ENCODE data around the gene ALPK1. TPM values are rescaled to one million over a fixed set of nuclear protein-coding genes. Genes with fewer than 3 reads are reported as not detected.

Gene ALPK1
- polyA plus RNA-seq, 1 of the 3 experiments (the other 2 are of a cell fraction): 2.8 TPM

DNA sequence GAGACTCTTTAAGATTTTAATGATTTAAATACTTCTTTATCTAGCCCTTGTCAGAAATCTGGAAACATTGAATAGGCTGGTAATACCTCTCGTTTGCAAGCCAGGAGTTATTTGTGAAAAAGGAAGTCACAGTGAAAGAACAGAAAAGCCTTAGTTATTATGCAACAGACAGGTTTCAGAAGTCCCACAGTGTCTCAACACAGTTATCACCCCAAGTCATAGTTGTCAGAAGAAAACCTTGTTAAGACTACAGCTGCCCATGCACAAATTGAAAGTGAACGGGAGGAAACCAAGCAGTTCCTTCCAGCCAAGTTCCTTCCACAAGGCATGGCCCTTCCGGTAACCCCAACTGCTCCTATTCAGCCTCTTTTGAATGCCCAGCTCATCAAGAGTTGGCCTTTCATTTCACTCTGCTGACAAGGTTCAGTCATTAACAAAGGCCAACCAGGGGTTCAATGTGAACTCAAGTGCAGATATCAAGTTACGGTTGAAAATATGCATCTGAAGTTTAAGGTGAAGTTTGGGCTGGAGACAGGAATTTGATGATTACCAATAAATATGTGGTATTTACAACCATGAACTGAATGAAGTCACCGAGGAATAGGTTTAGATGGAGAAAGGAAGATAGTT is 15.6 kb downstream of the ALPK1 start:
- no peak overlapping the region for H3K9ac ChIP-seq
- H3K4me3 ChIP-seq (ENCODE audit: low read depth in 2 of 2, low read length in 1 of 2): no peak overlapping the region
- no peaks in the 10 kb centered on the region for H3K79me2 ChIP-seq (ENCODE audit: insufficient read depth)
- H3K36me3 ChIP-seq (replicated peaks in 1 of 2; ENCODE audit: control insufficient read depth in 1 of 2, insufficient read depth in 2 of 2, low read length in 1 of 2): no peaks in the 10 kb centered on the region
- no peak overlapping the region for H3K27ac ChIP-seq (ENCODE audit: low read depth in 2 of 2, low read length in 1 of 2)
- TF ChIP-seq, protein P1, sequence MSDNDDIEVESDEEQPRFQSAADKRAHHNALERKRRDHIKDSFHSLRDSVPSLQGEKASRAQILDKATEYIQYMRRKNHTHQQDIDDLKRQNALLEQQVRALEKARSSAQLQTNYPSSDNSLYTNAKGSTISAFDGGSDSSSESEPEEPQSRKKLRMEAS (IDR thresholded peaks at IDR 0.05; ENCODE audit: low read depth): no peak
- H3K4me1 ChIP-seq (ENCODE audit: control insufficient read depth in 1 of 2, insufficient read depth in 2 of 2, low read depth in 1 of 2, low read length in 1 of 2): no peaks in the 10 kb centered on the region
- ChIA-PET POLR2A (no interaction called here), CTCF (interaction anchor here (1.0 kb wide), 1 partner anchor 12 kb away, joined by 3 read pairs; no protein-coding TSS in a partner anchor)
- H3K9me2 ChIP-seq: no peaks in the 10 kb centered on the region
- no peaks in the 10 kb centered on the region for H3K27me3 ChIP-seq (ENCODE audit: insufficient read depth)
- H3K4me2 ChIP-seq: no peak overlapping the region
- H2AFZ ChIP-seq (ENCODE audit: low read depth): no peak overlapping the region
- H3K9me3 ChIP-seq: no peaks in the 10 kb centered on the region
- no peaks in the 10 kb centered on the region for H3F3A ChIP-seq (replicated peaks; ENCODE audit: insufficient read depth)
- H4K20me1 ChIP-seq (ENCODE audit: insufficient read depth): no peaks in the 10 kb centered on the region
- 86% methylated on average over 5 of the region's 5 CpGs for WGBS (ENCODE audit: low lambda C conversion rate)
- no peak for DNase-seq

DNA sequence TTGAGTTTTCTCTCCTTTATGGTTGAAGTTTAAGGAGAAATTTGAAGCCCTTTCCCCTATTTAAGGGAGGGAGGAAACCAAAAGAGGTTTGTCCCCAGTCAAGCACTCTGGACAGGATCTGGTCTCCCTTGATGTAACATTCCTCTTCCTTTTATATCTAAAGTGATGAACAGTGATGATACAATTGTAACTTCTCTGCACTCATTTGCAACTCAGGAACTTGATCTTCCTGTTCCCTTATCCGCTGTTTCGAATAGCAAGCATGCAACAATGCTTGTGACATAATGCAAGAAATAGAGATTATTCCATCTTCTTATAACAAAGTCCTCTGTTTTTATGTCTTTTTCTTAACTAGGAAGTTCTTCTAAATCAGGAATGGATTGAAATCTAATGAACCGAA is 18.3 kb downstream of the ALPK1 start:
- H3K79me2 ChIP-seq (ENCODE audit: insufficient read depth): no peaks in the 10 kb centered on the region
- TF ChIP-seq TCF12 (IDR thresholded peaks at IDR 0.05) (no peak), POLR2AphosphoS5 (IDR thresholded peaks at IDR 0.05; ENCODE audit: low read depth, low read length) (no peak), CHD2 (IDR thresholded peaks at IDR 0.05; ENCODE audit: low read length, partially characterized antibody) (no peak), FOSL2 (IDR thresholded peaks at IDR 0.05; ENCODE audit: borderline replicate concordance, low read depth) (no peak), EP300 (IDR thresholded peaks at IDR 0.05; ENCODE audit: borderline replicate concordance in 1 of 2, low read depth in 1 of 2, low read length in 1 of 2) (no peak), RXRA (IDR thresholded peaks at IDR 0.05; ENCODE audit: borderline replicate concordance, low read depth) (no peak), SMC3 (IDR thresholded peaks at IDR 0.05; ENCODE audit: low read depth, low read length) (no peak), EZH2phosphoT487 (IDR thresholded peaks at IDR 0.05; ENCODE audit: borderline replicate concordance, low read depth) (no peak), NRF1 (IDR thresholded peaks at IDR 0.05; ENCODE audit: low read depth, low read length) (no peak), RFX5 (IDR thresholded peaks at IDR 0.05; ENCODE audit: low read length) (no peak), TAF1 (IDR thresholded peaks at IDR 0.05; ENCODE audit: borderline replicate concordance, low read depth, low read length) (no peak), MEF2A (IDR thresholded peaks at IDR 0.05; ENCODE audit: borderline replicate concordance, low read depth) (no peak), SIN3A (IDR thresholded peaks at IDR 0.05; ENCODE audit: borderline replicate concordance, low read depth, low read length) (no peak)
- TF ChIP-seq, protein P2, sequence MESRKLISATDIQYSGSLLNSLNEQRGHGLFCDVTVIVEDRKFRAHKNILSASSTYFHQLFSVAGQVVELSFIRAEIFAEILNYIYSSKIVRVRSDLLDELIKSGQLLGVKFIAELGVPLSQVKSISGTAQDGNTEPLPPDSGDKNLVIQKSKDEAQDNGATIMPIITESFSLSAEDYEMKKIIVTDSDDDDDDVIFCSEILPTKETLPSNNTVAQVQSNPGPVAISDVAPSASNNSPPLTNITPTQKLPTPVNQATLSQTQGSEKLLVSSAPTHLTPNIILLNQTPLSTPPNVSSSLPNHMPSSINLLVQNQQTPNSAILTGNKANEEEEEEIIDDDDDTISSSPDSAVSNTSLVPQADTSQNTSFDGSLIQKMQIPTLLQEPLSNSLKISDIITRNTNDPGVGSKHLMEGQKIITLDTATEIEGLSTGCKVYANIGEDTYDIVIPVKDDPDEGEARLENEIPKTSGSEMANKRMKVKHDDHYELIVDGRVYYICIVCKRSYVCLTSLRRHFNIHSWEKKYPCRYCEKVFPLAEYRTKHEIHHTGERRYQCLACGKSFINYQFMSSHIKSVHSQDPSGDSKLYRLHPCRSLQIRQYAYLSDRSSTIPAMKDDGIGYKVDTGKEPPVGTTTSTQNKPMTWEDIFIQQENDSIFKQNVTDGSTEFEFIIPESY (IDR thresholded peaks at IDR 0.05; ENCODE audit: borderline replicate concordance, low read depth): no peak
- TF ChIP-seq, protein P3, sequence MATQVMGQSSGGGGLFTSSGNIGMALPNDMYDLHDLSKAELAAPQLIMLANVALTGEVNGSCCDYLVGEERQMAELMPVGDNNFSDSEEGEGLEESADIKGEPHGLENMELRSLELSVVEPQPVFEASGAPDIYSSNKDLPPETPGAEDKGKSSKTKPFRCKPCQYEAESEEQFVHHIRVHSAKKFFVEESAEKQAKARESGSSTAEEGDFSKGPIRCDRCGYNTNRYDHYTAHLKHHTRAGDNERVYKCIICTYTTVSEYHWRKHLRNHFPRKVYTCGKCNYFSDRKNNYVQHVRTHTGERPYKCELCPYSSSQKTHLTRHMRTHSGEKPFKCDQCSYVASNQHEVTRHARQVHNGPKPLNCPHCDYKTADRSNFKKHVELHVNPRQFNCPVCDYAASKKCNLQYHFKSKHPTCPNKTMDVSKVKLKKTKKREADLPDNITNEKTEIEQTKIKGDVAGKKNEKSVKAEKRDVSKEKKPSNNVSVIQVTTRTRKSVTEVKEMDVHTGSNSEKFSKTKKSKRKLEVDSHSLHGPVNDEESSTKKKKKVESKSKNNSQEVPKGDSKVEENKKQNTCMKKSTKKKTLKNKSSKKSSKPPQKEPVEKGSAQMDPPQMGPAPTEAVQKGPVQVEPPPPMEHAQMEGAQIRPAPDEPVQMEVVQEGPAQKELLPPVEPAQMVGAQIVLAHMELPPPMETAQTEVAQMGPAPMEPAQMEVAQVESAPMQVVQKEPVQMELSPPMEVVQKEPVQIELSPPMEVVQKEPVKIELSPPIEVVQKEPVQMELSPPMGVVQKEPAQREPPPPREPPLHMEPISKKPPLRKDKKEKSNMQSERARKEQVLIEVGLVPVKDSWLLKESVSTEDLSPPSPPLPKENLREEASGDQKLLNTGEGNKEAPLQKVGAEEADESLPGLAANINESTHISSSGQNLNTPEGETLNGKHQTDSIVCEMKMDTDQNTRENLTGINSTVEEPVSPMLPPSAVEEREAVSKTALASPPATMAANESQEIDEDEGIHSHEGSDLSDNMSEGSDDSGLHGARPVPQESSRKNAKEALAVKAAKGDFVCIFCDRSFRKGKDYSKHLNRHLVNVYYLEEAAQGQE (IDR thresholded peaks at IDR 0.05; ENCODE audit: low read depth, low read length): no peak
- TF ChIP-seq, protein P1 (IDR thresholded peaks at IDR 0.05; ENCODE audit: low read depth): no peak
- TF ChIP-seq, protein P4, sequence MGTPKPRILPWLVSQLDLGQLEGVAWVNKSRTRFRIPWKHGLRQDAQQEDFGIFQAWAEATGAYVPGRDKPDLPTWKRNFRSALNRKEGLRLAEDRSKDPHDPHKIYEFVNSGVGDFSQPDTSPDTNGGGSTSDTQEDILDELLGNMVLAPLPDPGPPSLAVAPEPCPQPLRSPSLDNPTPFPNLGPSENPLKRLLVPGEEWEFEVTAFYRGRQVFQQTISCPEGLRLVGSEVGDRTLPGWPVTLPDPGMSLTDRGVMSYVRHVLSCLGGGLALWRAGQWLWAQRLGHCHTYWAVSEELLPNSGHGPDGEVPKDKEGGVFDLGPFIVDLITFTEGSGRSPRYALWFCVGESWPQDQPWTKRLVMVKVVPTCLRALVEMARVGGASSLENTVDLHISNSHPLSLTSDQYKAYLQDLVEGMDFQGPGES (IDR thresholded peaks at IDR 0.05; ENCODE audit: low read depth, low read length): no peak
- TF ChIP-seq, protein P5, sequence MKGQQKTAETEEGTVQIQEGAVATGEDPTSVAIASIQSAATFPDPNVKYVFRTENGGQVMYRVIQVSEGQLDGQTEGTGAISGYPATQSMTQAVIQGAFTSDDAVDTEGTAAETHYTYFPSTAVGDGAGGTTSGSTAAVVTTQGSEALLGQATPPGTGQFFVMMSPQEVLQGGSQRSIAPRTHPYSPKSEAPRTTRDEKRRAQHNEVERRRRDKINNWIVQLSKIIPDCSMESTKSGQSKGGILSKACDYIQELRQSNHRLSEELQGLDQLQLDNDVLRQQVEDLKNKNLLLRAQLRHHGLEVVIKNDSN (IDR thresholded peaks at IDR 0.05; ENCODE audit: borderline replicate concordance, low read depth): no peak
- H4K20me1 ChIP-seq (ENCODE audit: insufficient read depth): no peaks in the 10 kb centered on the region
- H3K4me2 ChIP-seq: no peak overlapping the region
- H3K9me2 ChIP-seq: no peaks in the 10 kb centered on the region
- H3K4me1 ChIP-seq (ENCODE audit: control insufficient read depth in 1 of 2, insufficient read depth in 2 of 2, low read depth in 1 of 2, low read length in 1 of 2): no peaks in the 10 kb centered on the region
- H3K4me3 ChIP-seq (ENCODE audit: low read depth in 2 of 2, low read length in 1 of 2): no peak overlapping the region
- no peaks in the 10 kb centered on the region for H3K9me3 ChIP-seq
- ChIA-PET CTCF (no interaction called here), POLR2A (no interaction called here)
- no peaks in the 10 kb centered on the region for H3K27me3 ChIP-seq (ENCODE audit: insufficient read depth)
- no peak for DNase-seq
- no peak overlapping the region for H3K9ac ChIP-seq
- no peaks in the 10 kb centered on the region for H3K36me3 ChIP-seq (replicated peaks in 1 of 2; ENCODE audit: control insufficient read depth in 1 of 2, insufficient read depth in 2 of 2, low read length in 1 of 2)
- no peaks in the 10 kb centered on the region for H3F3A ChIP-seq (replicated peaks; ENCODE audit: insufficient read depth)
- no peak overlapping the region for H2AFZ ChIP-seq (ENCODE audit: low read depth)
- WGBS (ENCODE audit: low lambda C conversion rate): 96% methylated on average over 3 of the region's 3 CpGs
- H3K27ac ChIP-seq (ENCODE audit: low read depth in 2 of 2, low read length in 1 of 2): no peak overlapping the region
